SK-N-SH (cell line): ENCODE results near the gene SLCO2A1.

Experiments used
- CTCF ChIP-seq: fragments of 200-600 bp; sonication (generic); IDR thresholded peaks from 2 replicates; pipeline ENCODE4 v1.6.1; 2017; ENCODE audit warnings: antibody characterized with exemption, mild to moderate bottlenecking, moderate library complexity
- EP300 ChIP-seq, 2 experiments: IDR thresholded peaks; 2 replicates each; pipeline versions ENCODE4 v1.4.0 to v1.6.1; 2012; ENCODE audit warnings: borderline replicate concordance in 1 of 2, low read depth in 1 of 2, low read length in 1 of 2
- EZH2phosphoT487 ChIP-seq: fragments of 200-600 bp; sonication (generic); IDR thresholded peaks from 2 replicates; pipeline ENCODE4 v1.6.1; 2017; ENCODE audit warnings: low read depth, mixed run types, mild to moderate bottlenecking, antibody characterized with exemption, moderate library complexity, borderline replicate concordance
- GATA2 ChIP-seq: sonication (generic); formaldehyde crosslinking; IDR thresholded peaks from 2 replicates; pipeline ENCODE4 v1.5.0; 2020; ENCODE audit warnings: mild to moderate bottlenecking, missing genetic modification reagents
- MAX ChIP-seq: IDR thresholded peaks from 2 replicates; pipeline ENCODE4 v1.4.0; 2012; ENCODE audit warnings: low read depth
- MXI1 ChIP-seq: IDR thresholded peaks from 2 replicates; pipeline ENCODE4 v1.6.1; 2012; ENCODE audit warnings: mild to moderate bottlenecking, low read depth, low read length, improper control_type of control experiment
- POLR2AphosphoS5 ChIP-seq: IDR thresholded peaks from 2 replicates; pipeline ENCODE4 v1.6.1; 2012; ENCODE audit warnings: low read depth, low read length
- RAD21 ChIP-seq: IDR thresholded peaks from 2 replicates; pipeline ENCODE4 v1.6.1; 2012; ENCODE audit warnings: mild to moderate bottlenecking, low read length
- RCOR1 ChIP-seq: fragments of 150-350 bp; IDR thresholded peaks from 2 replicates; pipeline ENCODE4 v1.6.1; 2017; ENCODE audit warnings: antibody characterized with exemption, low read length
- REST ChIP-seq: IDR thresholded peaks from 2 replicates; pipeline ENCODE4 v1.6.1; 2012; ENCODE audit warnings: mild to moderate bottlenecking, low read depth, low read length, moderate library complexity
- RFX5 ChIP-seq: IDR thresholded peaks from 2 replicates; pipeline ENCODE4 v1.6.1; 2012; ENCODE audit warnings: mild to moderate bottlenecking, improper control_type of control experiment, low read length
- TCF12 ChIP-seq: IDR thresholded peaks from 2 replicates; pipeline ENCODE4 v1.4.0; 2012
- YY1 ChIP-seq: IDR thresholded peaks from 2 replicates; pipeline ENCODE4 v1.4.0; 2012; ENCODE audit warnings: low read depth, mild to moderate bottlenecking

GRCh38 chr3:133994166-133994890 lies 35.4 kb downstream of the SLCO2A1 start:
- TF ChIP-seq CTCF (no peak), EZH2phosphoT487 (no peak), RAD21 (no peak), RFX5 (no peak), YY1 (no peak), RCOR1 (no peak), MXI1 (no peak), GATA2 (CRISPR knock-in tag) (no peak), REST (no peak), POLR2AphosphoS5 (no peak), MAX (no peak), EP300 (IDR thresholded peaks at IDR 0.05; ENCODE audit: borderline replicate concordance in 1 of 2, low read depth in 1 of 2, low read length in 1 of 2) (no peak), TCF12 (no peak)
